Endodermal cell (in vitro differentiated cells): ENCODE results near the gene EMC9. TPM values are rescaled to one million over a fixed set of nuclear protein-coding genes. Genes with fewer than 3 reads are reported as not detected.

Experiments
- DNase-seq: peaks from one replicate; pipeline ENCODE4 v3.0.0-alpha.2; 2017
- H3K27ac ChIP-seq: 2 replicates; pipeline ENCODE4 v1.5.1; 2013; ENCODE audit warnings: mild to moderate bottlenecking, low read depth, low read length, moderate library complexity
- H3K27me3 ChIP-seq: 2 replicates; pipeline ENCODE4 v1.6.1; 2013; ENCODE audit warnings: mild to moderate bottlenecking, low read length, moderate library complexity; ENCODE audit not compliant: insufficient read depth, control insufficient read depth, poor library complexity, severe bottlenecking
- H3K36me3 ChIP-seq: 2 replicates; pipeline ENCODE4 v1.7.0; 2013; ENCODE audit warnings: mild to moderate bottlenecking, low read length, moderate library complexity; ENCODE audit not compliant: control insufficient read depth, insufficient read depth
- H3K4me1 ChIP-seq: one replicate; pipeline ENCODE4 v1.7.0; 2013; ENCODE audit warnings: low read length; ENCODE audit not compliant: control insufficient read depth, insufficient read depth
- H3K4me3 ChIP-seq: 2 replicates; pipeline ENCODE4 v1.5.1; 2013; ENCODE audit warnings: mild to moderate bottlenecking, low read length, moderate library complexity
- H3K9ac ChIP-seq: 2 replicates; pipeline ENCODE4 v1.6.1; 2013; ENCODE audit warnings: mild to moderate bottlenecking, low read length, moderate library complexity; ENCODE audit not compliant: poor library complexity, severe bottlenecking; ENCODE audit errors: extremely low read depth
- H3K9me3 ChIP-seq: 2 replicates; pipeline ENCODE4 v1.6.1; 2013; ENCODE audit warnings: mild to moderate bottlenecking, low read length, moderate library complexity; ENCODE audit not compliant: control insufficient read depth
- H3K27ac Mint-ChIP-seq: 2 replicates; pipeline ENCODE4 v1.8.0; 2020; ENCODE audit warnings: mixed read lengths
- H3K27me3 Mint-ChIP-seq: 2 replicates; pipeline ENCODE4 v1.8.0; 2021; ENCODE audit warnings: mild to moderate bottlenecking, mixed read lengths; ENCODE audit not compliant: insufficient read depth
- H3K36me3 Mint-ChIP-seq: 2 replicates; pipeline ENCODE4 v1.8.0; 2020; ENCODE audit warnings: low read depth, mixed read lengths
- H3K4me1 Mint-ChIP-seq: 2 replicates; pipeline ENCODE4 v1.8.0; 2020; ENCODE audit warnings: mixed read lengths
- H3K4me3 Mint-ChIP-seq: 2 replicates; pipeline ENCODE4 v1.8.0; 2020; ENCODE audit warnings: mild to moderate bottlenecking, moderate library complexity, mixed read lengths
- H3K9me3 Mint-ChIP-seq: 2 replicates; pipeline ENCODE4 v1.8.0; 2020; ENCODE audit warnings: mild to moderate bottlenecking, mixed read lengths
- CTCF ChIP-seq: fragments of 200-600 bp; sonication (generic); conservative IDR thresholded peaks from 2 replicates; pipeline ENCODE4 v1.5.0; 2021; ENCODE audit warnings: antibody characterized with exemption, mild to moderate bottlenecking
- WGBS, 2 experiments: methylation state at CpG; one replicate each; pipeline versions ENCODE4 v1.1.5 to v1.1.7; 2013; ENCODE audit warnings: missing lambda C conversion rate in 2 of 2, mixed read lengths in 1 of 2; ENCODE audit not compliant: insufficient coverage in 1 of 2, insufficient read length in 1 of 2; 5-methylcytosine and 5-hydroxymethylcytosine counted together
- total RNA-seq, 2 donors: library from RNA; stranded (reverse); fragmentation: NEBNext Ultra II Directional in 1 of 2; extraction: Animal tissue kit (Norgen Biotek cat#: 25700) in 1 of 2; gene quantifications; 2 replicates in 1 of 2; 3 replicates in 1 of 2; pipeline ENCODE4 v1.2.1, GENCODE V29; 2021

EMC9 gene
- total RNA-seq, 2 donors from 2014 or later = 34.0 to 39.5 TPM

DNA sequence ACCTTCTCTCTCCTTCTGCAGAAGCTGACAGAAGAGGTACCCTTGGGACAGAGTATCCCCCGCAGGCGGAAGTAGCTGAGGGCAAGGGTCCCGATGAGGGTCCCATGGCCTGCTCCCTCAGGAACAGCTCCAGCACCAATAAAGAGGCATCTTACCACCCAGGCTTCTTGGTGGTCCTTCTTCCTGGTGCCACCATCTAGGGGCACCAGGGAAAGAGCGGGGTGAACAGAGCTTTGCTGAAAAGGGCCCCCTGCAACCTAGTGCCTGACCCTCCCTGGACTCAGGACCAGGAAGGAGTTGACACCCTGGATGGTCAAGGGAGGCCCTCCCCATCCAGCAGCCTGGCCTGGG, 19.1 kb upstream of the EMC9 start:
- Histone ChIP-seq H3K4me1 (peaks cover 6% of the 10 kb centered on the region), H3K9ac (no peak overlapping the region), H3K36me3 (peaks cover 55% of the 10 kb centered on the region), H3K27me3 (no peaks in the 10 kb centered on the region), H3K9me3 (no peaks in the 10 kb centered on the region), H3K4me3 (no peak overlapping the region), H3K27ac (no peak overlapping the region)
- H3K36me3 Mint-ChIP-seq = peaks cover 59% of the 10 kb centered on the region
- TF ChIP-seq CTCF = no peak
- no peaks in the 10 kb centered on the region for H3K9me3 Mint-ChIP-seq
- H3K4me3 Mint-ChIP-seq = no peak overlapping the region
- 98% methylated on average over 4 of the region's 4 CpGs; no CpG with 5 or more reads in 1 of the 2 experiments for WGBS, 2 experiments
- H3K27me3 Mint-ChIP-seq = no peaks in the 10 kb centered on the region
- H3K27ac Mint-ChIP-seq = no peak overlapping the region
- peaks cover 10% of the 10 kb centered on the region for H3K4me1 Mint-ChIP-seq
- DNase-seq = no peak

DNA sequence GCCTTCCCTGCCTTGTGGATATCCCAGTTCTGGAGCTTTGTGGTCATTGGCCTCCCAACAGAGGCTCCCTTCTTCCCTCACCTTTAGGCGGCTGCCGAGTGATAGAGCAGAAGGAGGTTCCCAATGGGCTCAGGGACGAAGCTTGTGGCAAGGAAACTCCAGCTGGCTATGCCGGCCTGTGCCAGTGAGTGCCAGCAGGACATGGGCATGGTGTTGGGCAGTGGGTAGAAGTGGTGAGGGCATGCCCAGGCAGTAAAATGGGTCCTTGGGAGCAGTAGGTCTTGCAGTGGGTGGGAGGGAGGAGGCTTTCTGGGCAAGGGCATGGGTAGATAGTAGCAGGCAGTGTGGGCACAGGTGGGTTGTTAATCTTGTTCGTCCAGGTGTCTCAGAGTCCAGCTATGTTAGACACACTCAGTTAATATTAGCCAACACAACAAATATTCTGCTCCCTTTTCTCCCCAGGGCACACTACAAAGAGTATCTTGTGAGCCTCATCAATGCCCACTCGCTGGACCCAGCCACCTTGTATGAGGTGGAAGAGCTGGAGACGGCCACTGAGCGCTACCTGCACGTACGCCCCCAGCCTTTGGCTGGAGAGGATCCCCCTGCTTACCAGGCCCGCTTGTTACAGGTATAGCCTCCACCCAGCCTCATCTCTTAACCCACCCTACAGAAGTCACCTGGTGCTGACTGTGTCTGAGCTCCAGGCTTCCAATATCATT, 18.5 kb upstream of the EMC9 start:
- H3K9me3 Mint-ChIP-seq = no peaks in the 10 kb centered on the region
- no peak overlapping the region for H3K4me3 ChIP-seq
- peaks cover 63% of the 10 kb centered on the region for H3K36me3 Mint-ChIP-seq
- WGBS, 2 experiments = 95 to 100% methylated on average over 3 to 11 of the region's 11 CpGs
- no peaks in the 10 kb centered on the region for H3K27me3 Mint-ChIP-seq
- no peak overlapping the region for H3K4me3 Mint-ChIP-seq
- H3K9ac ChIP-seq = no peak overlapping the region
- H3K4me1 Mint-ChIP-seq = peaks cover 10% of the 10 kb centered on the region
- H3K27ac Mint-ChIP-seq = no peak overlapping the region
- no peaks in the 10 kb centered on the region for H3K27me3 ChIP-seq
- no peak overlapping the region for H3K27ac ChIP-seq
- H3K36me3 ChIP-seq = peaks cover 61% of the 10 kb centered on the region
- no peak for TF ChIP-seq CTCF
- DNase-seq = no peak
- H3K9me3 ChIP-seq = no peaks in the 10 kb centered on the region
- peaks cover 6% of the 10 kb centered on the region for H3K4me1 ChIP-seq

GRCh38 chr14:24157331-24157730, 15.9 kb upstream of the EMC9 start:
- H3K27me3 Mint-ChIP-seq = no peaks in the 10 kb centered on the region
- H3K4me1 Mint-ChIP-seq = peaks cover 10% of the 10 kb centered on the region
- WGBS, 2 experiments = 94 to 95% methylated on average over 10 to 12 of the region's 12 CpGs
- Histone ChIP-seq H3K4me3 (no peak overlapping the region), H3K9me3 (no peaks in the 10 kb centered on the region), H3K27ac (no peak overlapping the region), H3K9ac (no peak overlapping the region), H3K4me1 (peaks cover 6% of the 10 kb centered on the region), H3K27me3 (no peaks in the 10 kb centered on the region), H3K36me3 (peaks cover 54% of the 10 kb centered on the region)
- H3K27ac Mint-ChIP-seq = no peak overlapping the region
- H3K36me3 Mint-ChIP-seq = peaks cover 62% of the 10 kb centered on the region
- TF ChIP-seq CTCF = no peak
- DNase-seq = no peak
- H3K4me3 Mint-ChIP-seq = no peak overlapping the region
- no peaks in the 10 kb centered on the region for H3K9me3 Mint-ChIP-seq
